Measurements from ENCODE around the gene SLFN11.

SLFN11 gene

GRCh38 chr17:35373984-35374765 is 754 bp upstream of the SLFN11 start:
- peaks cover 49% of the 10 kb centered on the region for H3K4me1 Mint-ChIP-seq (ENCODE audit: low read depth)

GRCh38 chr17:35372846-35373533 is 431 bp downstream of the SLFN11 start:
- H3K4me3 Mint-ChIP-seq, result peak overlapping the region; percentile 90
- peak overlapping the region; percentile 97 for H3K27ac Mint-ChIP-seq
- peaks cover 12% of the 10 kb centered on the region for H3K9me3 Mint-ChIP-seq
- no peaks in the 10 kb centered on the region for H3K27me3 Mint-ChIP-seq
- H3K36me3 Mint-ChIP-seq (ENCODE audit: low read depth), result peaks cover 31% of the 10 kb centered on the region
- peaks cover 60% of the 10 kb centered on the region for H3K4me1 Mint-ChIP-seq (ENCODE audit: low read depth)

More at GRCh38 chr17:35373984-35374765, 754 bp upstream of the SLFN11 start:
- H3K36me3 Mint-ChIP-seq (ENCODE audit: low read depth), result peaks cover 30% of the 10 kb centered on the region
- H3K4me3 Mint-ChIP-seq, result peak overlapping the region; percentile 90
- no peaks in the 10 kb centered on the region for H3K27me3 Mint-ChIP-seq
- H3K27ac Mint-ChIP-seq, result peak overlapping the region; percentile 97
- H3K9me3 Mint-ChIP-seq, result peaks cover 12% of the 10 kb centered on the region

- Mint-ChIP-seq H3K9me3 (peaks cover 12% of the 10 kb centered on the region), H3K4me3 (peak overlapping the region; percentile 90), H3K36me3 (ENCODE audit: low read depth) (peaks cover 31% of the 10 kb centered on the region), H3K27me3 (no peaks in the 10 kb centered on the region), H3K4me1 (ENCODE audit: low read depth) (peaks cover 61% of the 10 kb centered on the region), H3K27ac (no peak overlapping the region)
Observed at GRCh38 chr17:35371934-35372333, 1.5 kb downstream of the SLFN11 start.

- peaks cover 12% of the 10 kb centered on the region for H3K9me3 Mint-ChIP-seq
- H3K4me3 Mint-ChIP-seq, result peak overlapping the region; percentile 6
- H3K4me1 Mint-ChIP-seq (ENCODE audit: low read depth), result peaks cover 49% of the 10 kb centered on the region
- H3K27me3 Mint-ChIP-seq, result no peaks in the 10 kb centered on the region
- H3K27ac Mint-ChIP-seq, result peak overlapping the region; percentile 45
- H3K36me3 Mint-ChIP-seq (ENCODE audit: low read depth), result peaks cover 52% of the 10 kb centered on the region
Observed at GRCh38 chr17:35368081-35368830, 5.2 kb downstream of the SLFN11 start.

- no peak overlapping the region for H3K4me3 Mint-ChIP-seq
- H3K27me3 Mint-ChIP-seq, result no peaks in the 10 kb centered on the region
- peaks cover 21% of the 10 kb centered on the region for H3K4me1 Mint-ChIP-seq (ENCODE audit: low read depth)
- H3K9me3 Mint-ChIP-seq, result no peaks in the 10 kb centered on the region
- H3K36me3 Mint-ChIP-seq (ENCODE audit: low read depth), result peaks cover 82% of the 10 kb centered on the region
- H3K27ac Mint-ChIP-seq, result no peak overlapping the region
Observed at GRCh38 chr17:35361027-35361426, 12.4 kb downstream of the SLFN11 start.

GRCh38 chr17:35359398-35359797 is 14.0 kb downstream of the SLFN11 start:
- Mint-ChIP-seq H3K36me3 (ENCODE audit: low read depth) (peaks cover 86% of the 10 kb centered on the region), H3K27ac (no peak overlapping the region), H3K4me3 (no peak overlapping the region), H3K27me3 (no peaks in the 10 kb centered on the region), H3K4me1 (ENCODE audit: low read depth) (peaks cover 23% of the 10 kb centered on the region), H3K9me3 (no peaks in the 10 kb centered on the region)

- no peak overlapping the region for H3K27ac Mint-ChIP-seq
- no peak overlapping the region for H3K4me3 Mint-ChIP-seq
- peaks cover 47% of the 10 kb centered on the region for H3K36me3 Mint-ChIP-seq (ENCODE audit: low read depth)
- H3K9me3 Mint-ChIP-seq, result no peaks in the 10 kb centered on the region
- H3K27me3 Mint-ChIP-seq, result no peaks in the 10 kb centered on the region
- peaks cover 4% of the 10 kb centered on the region for H3K4me1 Mint-ChIP-seq (ENCODE audit: low read depth)
Observed at GRCh38 chr17:35352284-35352683, 21.1 kb downstream of the SLFN11 start.

- H3K27ac Mint-ChIP-seq, result no peak overlapping the region
Observed at GRCh38 chr17:35350493-35350892, 22.9 kb downstream of the SLFN11 start.

GRCh38 chr17:35345926-35346771 is 27.3 kb downstream of the SLFN11 start:
- H3K27me3 Mint-ChIP-seq, result peaks cover 11% of the 10 kb centered on the region
- no peaks in the 10 kb centered on the region for H3K9me3 Mint-ChIP-seq
- peak overlapping the region; percentile 88 for H3K4me3 Mint-ChIP-seq
- peak overlapping the region; percentile 71 for H3K27ac Mint-ChIP-seq
- peaks cover 4% of the 10 kb centered on the region for H3K36me3 Mint-ChIP-seq (ENCODE audit: low read depth)
- H3K4me1 Mint-ChIP-seq (ENCODE audit: low read depth), result peaks cover 37% of the 10 kb centered on the region

More at GRCh38 chr17:35350493-35350892, 22.9 kb downstream of the SLFN11 start:
- H3K36me3 Mint-ChIP-seq (ENCODE audit: low read depth), result peaks cover 31% of the 10 kb centered on the region
- H3K27me3 Mint-ChIP-seq, result no peaks in the 10 kb centered on the region
- H3K9me3 Mint-ChIP-seq, result no peaks in the 10 kb centered on the region
- peaks cover 18% of the 10 kb centered on the region for H3K4me1 Mint-ChIP-seq (ENCODE audit: low read depth)
- H3K4me3 Mint-ChIP-seq, result no peak overlapping the region

- peak overlapping the region; percentile 88 for H3K4me3 Mint-ChIP-seq
- H3K4me1 Mint-ChIP-seq (ENCODE audit: low read depth), result peaks cover 38% of the 10 kb centered on the region
- H3K27me3 Mint-ChIP-seq, result peaks cover 11% of the 10 kb centered on the region
- H3K27ac Mint-ChIP-seq, result peak overlapping the region; percentile 71
- no peaks in the 10 kb centered on the region for H3K9me3 Mint-ChIP-seq
- H3K36me3 Mint-ChIP-seq (ENCODE audit: low read depth), result peaks cover 4% of the 10 kb centered on the region
Observed at GRCh38 chr17:35345445-35345925, 27.9 kb downstream of the SLFN11 start.

GRCh38 chr17:35344262-35344661 is 29.2 kb downstream of the SLFN11 start:
- no peaks in the 10 kb centered on the region for H3K9me3 Mint-ChIP-seq
- peaks cover 4% of the 10 kb centered on the region for H3K36me3 Mint-ChIP-seq (ENCODE audit: low read depth)
- H3K27me3 Mint-ChIP-seq, result peaks cover 11% of the 10 kb centered on the region
- H3K4me3 Mint-ChIP-seq, result no peak overlapping the region
- H3K4me1 Mint-ChIP-seq (ENCODE audit: low read depth), result peaks cover 38% of the 10 kb centered on the region
- no peak overlapping the region for H3K27ac Mint-ChIP-seq

GRCh38 chr17:35342276-35342675 is 31.1 kb downstream of the SLFN11 start:
- H3K27ac Mint-ChIP-seq, result no peak overlapping the region
- H3K4me1 Mint-ChIP-seq (ENCODE audit: low read depth), result peaks cover 38% of the 10 kb centered on the region
- peak overlapping the region; percentile 43 for H3K4me3 Mint-ChIP-seq
- no peaks in the 10 kb centered on the region for H3K9me3 Mint-ChIP-seq
- H3K36me3 Mint-ChIP-seq (ENCODE audit: low read depth), result no peaks in the 10 kb centered on the region
- peaks cover 11% of the 10 kb centered on the region for H3K27me3 Mint-ChIP-seq

- peak overlapping the region; percentile 55 for H3K4me3 Mint-ChIP-seq
- H3K27ac Mint-ChIP-seq, result peak overlapping the region; percentile 63
- no peaks in the 10 kb centered on the region for H3K9me3 Mint-ChIP-seq
- peaks cover 34% of the 10 kb centered on the region for H3K4me1 Mint-ChIP-seq (ENCODE audit: low read depth)
- H3K27me3 Mint-ChIP-seq, result peaks cover 11% of the 10 kb centered on the region
- no peaks in the 10 kb centered on the region for H3K36me3 Mint-ChIP-seq (ENCODE audit: low read depth)
Observed at GRCh38 chr17:35341411-35341992, 31.9 kb downstream of the SLFN11 start.

- Mint-ChIP-seq H3K4me3 (no peak overlapping the region), H3K36me3 (ENCODE audit: low read depth) (no peaks in the 10 kb centered on the region), H3K9me3 (no peaks in the 10 kb centered on the region), H3K27ac (no peak overlapping the region), H3K27me3 (no peaks in the 10 kb centered on the region), H3K4me1 (ENCODE audit: low read depth) (peaks cover 22% of the 10 kb centered on the region)
Observed at GRCh38 chr17:35338230-35338629, 35.2 kb downstream of the SLFN11 start.
